Hematopoietic multipotent progenitor cell (in vitro differentiated cells): ENCODE results near the gene CBL. TPM values are rescaled to one million over a fixed set of nuclear protein-coding genes. Genes with fewer than 3 reads are reported as not detected.

Experiments
- DNase-seq, 3 donors: peaks; one replicate each; pipeline ENCODE4 v3.0.0-alpha.2; 2011 to 2015; ENCODE audit warnings: low read depth in 2 of 3, low spot score in 2 of 3
- total RNA-seq: library from RNA; depleted of rRNA; stranded (reverse); fragments of >200 nt; gene quantifications from one replicate; pipeline ENCODE4 v1.2.3, GENCODE V29; 2012

The CBL gene
- total RNA-seq, 1 donor = 7.8 TPM

GRCh38 chr11:119320776-119321524 lies 114.8 kb downstream of the CBL start:
- DNase-seq = peak; percentile 38 to 44 (median 43)

GRCh38 chr11:119322360-119322739 lies 116.2 kb downstream of the CBL start:
- no peak for DNase-seq

GRCh38 chr11:119322921-119323531 lies 116.9 kb downstream of the CBL start:
- no peak for DNase-seq

GRCh38 chr11:119323532-119324033 lies 117.4 kb downstream of the CBL start:
- DNase-seq = peak; percentile 56 to 83 (median 57)

- DNase-seq = no peak
Measured at GRCh38 chr11:119324189-119324588, 118.0 kb downstream of the CBL start.

GRCh38 chr11:119329320-119329719 lies 123.2 kb downstream of the CBL start:
- no peak for DNase-seq

GRCh38 chr11:119330237-119330636 lies 124.1 kb downstream of the CBL start:
- no peak for DNase-seq

- DNase-seq = no peak
Measured at GRCh38 chr11:119332111-119332765, 126.1 kb downstream of the CBL start.

- peak; percentile 87 to 99 (median 96) for DNase-seq
Measured at GRCh38 chr11:119334174-119334930, 128.2 kb downstream of the CBL start, which contains the start of gene RNF26. Gene RNF26, plus strand, starts transcription at chr11:119334527. Its CDS starts 596 bp downstream, at chr11:119335123.

GRCh38 chr11:119335091-119335654 lies 129.0 kb downstream of the CBL start:
- no peak for DNase-seq

- no peak for DNase-seq
Measured at GRCh38 chr11:119335655-119336543, 129.8 kb downstream of the CBL start.

GRCh38 chr11:119336744-119337469 lies 130.8 kb downstream of the CBL start:
- DNase-seq = no peak

- no peak for DNase-seq
Measured at GRCh38 chr11:119337581-119338317, 131.6 kb downstream of the CBL start.

- peak; percentile 58 to 79 (median 62) for DNase-seq
Measured at GRCh38 chr11:119338318-119338890, 132.3 kb downstream of the CBL start.

- no peak for DNase-seq
Measured at GRCh38 chr11:119338965-119339588, 132.9 kb downstream of the CBL start.

GRCh38 chr11:119339589-119340334 lies 133.6 kb downstream of the CBL start:
- peak in 1 of 3 donors; percentile 35 for DNase-seq
